ENCODE results near the gene UCHL5.

The UCHL5 gene

DNA sequence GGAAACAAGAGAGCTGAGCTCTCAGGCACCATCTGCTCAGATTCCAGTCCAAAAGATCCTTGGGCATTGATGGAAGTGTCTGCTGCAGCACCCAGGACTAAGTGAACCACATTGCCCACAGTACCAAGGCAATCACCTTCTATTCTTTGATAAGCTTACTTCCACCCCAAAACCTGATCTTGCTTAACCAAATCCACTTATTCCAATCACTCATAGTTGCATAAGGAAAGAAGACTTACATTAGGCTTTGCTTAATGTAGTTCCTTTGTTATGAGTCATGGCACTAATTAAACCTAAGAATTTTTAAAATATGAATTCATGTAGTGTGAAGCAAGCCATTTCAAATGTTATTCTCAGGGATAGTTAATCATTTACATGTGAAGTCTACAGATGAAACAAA is 84.5 kb downstream of the UCHL5 start:
- no peak overlapping the region for H3K27ac ChIP-seq
- no peak overlapping the region for H3K4me3 ChIP-seq (ENCODE audit: low read depth in 1 of 2, low read length in 1 of 2)

DNA sequence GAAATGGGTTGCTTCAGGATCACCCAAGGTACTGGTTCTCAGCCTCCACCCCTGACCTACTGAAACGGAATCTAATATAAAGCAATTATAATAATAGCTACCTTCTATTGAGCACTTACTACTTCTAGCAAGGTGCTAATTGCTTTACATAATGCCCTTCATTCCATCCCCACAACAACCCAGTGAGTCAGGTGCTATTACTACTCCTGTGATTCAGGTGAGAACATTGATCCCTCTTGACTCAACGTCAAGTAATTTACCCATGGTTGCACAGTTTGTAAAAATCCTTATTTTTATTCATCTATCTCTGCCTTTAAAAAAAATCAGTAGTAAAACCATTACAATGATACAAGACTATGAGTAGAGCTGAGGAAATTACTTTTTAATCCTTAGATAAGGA is 85.2 kb downstream of the UCHL5 start:
- TF ChIP-seq, protein P1, sequence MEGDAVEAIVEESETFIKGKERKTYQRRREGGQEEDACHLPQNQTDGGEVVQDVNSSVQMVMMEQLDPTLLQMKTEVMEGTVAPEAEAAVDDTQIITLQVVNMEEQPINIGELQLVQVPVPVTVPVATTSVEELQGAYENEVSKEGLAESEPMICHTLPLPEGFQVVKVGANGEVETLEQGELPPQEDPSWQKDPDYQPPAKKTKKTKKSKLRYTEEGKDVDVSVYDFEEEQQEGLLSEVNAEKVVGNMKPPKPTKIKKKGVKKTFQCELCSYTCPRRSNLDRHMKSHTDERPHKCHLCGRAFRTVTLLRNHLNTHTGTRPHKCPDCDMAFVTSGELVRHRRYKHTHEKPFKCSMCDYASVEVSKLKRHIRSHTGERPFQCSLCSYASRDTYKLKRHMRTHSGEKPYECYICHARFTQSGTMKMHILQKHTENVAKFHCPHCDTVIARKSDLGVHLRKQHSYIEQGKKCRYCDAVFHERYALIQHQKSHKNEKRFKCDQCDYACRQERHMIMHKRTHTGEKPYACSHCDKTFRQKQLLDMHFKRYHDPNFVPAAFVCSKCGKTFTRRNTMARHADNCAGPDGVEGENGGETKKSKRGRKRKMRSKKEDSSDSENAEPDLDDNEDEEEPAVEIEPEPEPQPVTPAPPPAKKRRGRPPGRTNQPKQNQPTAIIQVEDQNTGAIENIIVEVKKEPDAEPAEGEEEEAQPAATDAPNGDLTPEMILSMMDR (IDR thresholded peaks at IDR 0.05): no peak

More for the DNA sequence above, 84.5 kb downstream of the UCHL5 start:
- TF ChIP-seq, protein P1 (IDR thresholded peaks at IDR 0.05): no peak
- H3K36me3 ChIP-seq: no peaks in the 10 kb centered on the region
- H3K27me3 ChIP-seq: no peaks in the 10 kb centered on the region
- H3K9me3 ChIP-seq: no peaks in the 10 kb centered on the region
- H3K4me1 ChIP-seq (ENCODE audit: control insufficient read depth in 1 of 2, insufficient read depth in 1 of 2, low read depth in 1 of 2, low read length in 1 of 2): no peaks in the 10 kb centered on the region

DNA sequence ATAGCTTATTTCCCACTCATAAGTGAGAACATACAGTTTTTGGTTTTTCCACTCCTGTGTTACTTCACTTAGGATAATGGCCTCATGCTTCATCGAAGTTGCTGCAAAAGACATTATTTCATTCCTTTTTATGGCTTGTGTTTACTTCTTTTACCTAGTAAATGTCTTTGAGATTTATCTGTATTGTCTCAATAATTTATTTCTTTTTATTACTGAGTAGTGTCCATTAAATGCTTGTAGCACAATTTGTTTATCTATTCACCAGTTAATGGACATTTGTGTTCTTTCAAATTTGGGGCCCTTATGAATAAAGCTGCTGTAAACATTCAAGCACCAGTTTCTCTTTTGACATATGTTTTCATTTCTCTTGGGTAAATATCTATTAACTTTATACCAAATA is 86.0 kb downstream of the UCHL5 start:
- Histone ChIP-seq H3K27me3 (no peaks in the 10 kb centered on the region), H3K27ac (no peak overlapping the region), H3K36me3 (no peaks in the 10 kb centered on the region), H3K9me3 (no peaks in the 10 kb centered on the region), H3K4me3 (ENCODE audit: low read depth in 1 of 2, low read length in 1 of 2) (no peak overlapping the region), H3K4me1 (ENCODE audit: control insufficient read depth in 1 of 2, insufficient read depth in 1 of 2, low read depth in 1 of 2, low read length in 1 of 2) (no peaks in the 10 kb centered on the region)
- TF ChIP-seq, protein P1 (IDR thresholded peaks at IDR 0.05): no peak

More for the DNA sequence above, 85.2 kb downstream of the UCHL5 start:
- Histone ChIP-seq H3K36me3 (no peaks in the 10 kb centered on the region), H3K9me3 (no peaks in the 10 kb centered on the region), H3K4me1 (ENCODE audit: control insufficient read depth in 1 of 2, insufficient read depth in 1 of 2, low read depth in 1 of 2, low read length in 1 of 2) (no peaks in the 10 kb centered on the region), H3K27me3 (no peaks in the 10 kb centered on the region), H3K4me3 (ENCODE audit: low read depth in 1 of 2, low read length in 1 of 2) (no peak overlapping the region), H3K27ac (no peak overlapping the region)

DNA sequence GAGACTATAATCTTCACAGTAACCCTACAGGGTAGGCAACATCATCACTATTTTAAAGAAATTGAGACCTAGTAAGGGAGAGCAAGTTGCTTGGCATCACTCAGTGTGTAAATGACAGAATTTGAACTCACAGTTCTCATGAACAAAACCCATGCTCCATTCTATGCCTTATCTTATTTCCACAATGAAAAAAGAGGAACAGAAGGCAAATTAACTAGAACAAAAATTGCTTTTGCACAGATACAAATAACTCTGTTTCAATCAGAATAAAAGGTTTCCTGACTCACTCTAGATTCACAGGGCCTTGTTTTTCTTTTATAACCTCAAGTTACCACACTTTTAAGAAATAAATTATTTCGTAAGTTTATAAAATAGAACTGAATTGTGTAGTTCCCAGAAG is 90.1 kb downstream of the UCHL5 start:
- Histone ChIP-seq H3K27me3 (no peaks in the 10 kb centered on the region), H3K4me3 (ENCODE audit: low read depth in 1 of 2, low read length in 1 of 2) (no peak overlapping the region), H3K9me3 (no peaks in the 10 kb centered on the region), H3K4me1 (ENCODE audit: control insufficient read depth in 1 of 2, insufficient read depth in 1 of 2, low read depth in 1 of 2, low read length in 1 of 2) (no peaks in the 10 kb centered on the region), H3K27ac (no peak overlapping the region), H3K36me3 (no peaks in the 10 kb centered on the region)
- TF ChIP-seq, protein P1 (IDR thresholded peaks at IDR 0.05): no peak

DNA sequence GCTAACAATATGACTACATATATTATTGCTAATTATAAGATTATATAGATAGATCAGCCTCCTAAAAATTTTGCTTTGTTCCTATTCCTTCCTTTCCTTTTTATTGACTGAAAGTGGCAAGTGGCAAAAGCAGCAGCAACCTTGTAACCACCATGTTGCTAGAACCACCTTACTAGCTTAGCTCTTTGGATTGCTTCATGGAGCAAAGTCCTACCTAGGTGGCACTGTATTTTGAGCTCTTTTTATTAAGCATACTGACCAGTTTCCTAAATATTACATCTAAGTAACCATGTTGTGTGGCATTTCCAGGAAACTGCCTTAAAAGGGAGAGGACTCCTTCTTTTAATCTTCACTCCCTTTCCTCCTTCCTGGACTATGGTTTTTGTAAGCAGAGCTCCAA is 90.8 kb downstream of the UCHL5 start:
- Histone ChIP-seq H3K9me3 (no peaks in the 10 kb centered on the region), H3K36me3 (no peaks in the 10 kb centered on the region), H3K4me3 (ENCODE audit: low read depth in 1 of 2, low read length in 1 of 2) (no peak overlapping the region), H3K27me3 (no peaks in the 10 kb centered on the region), H3K4me1 (ENCODE audit: control insufficient read depth in 1 of 2, insufficient read depth in 1 of 2, low read depth in 1 of 2, low read length in 1 of 2) (no peaks in the 10 kb centered on the region), H3K27ac (no peak overlapping the region)
- TF ChIP-seq, protein P1 (IDR thresholded peaks at IDR 0.05): no peak

DNA sequence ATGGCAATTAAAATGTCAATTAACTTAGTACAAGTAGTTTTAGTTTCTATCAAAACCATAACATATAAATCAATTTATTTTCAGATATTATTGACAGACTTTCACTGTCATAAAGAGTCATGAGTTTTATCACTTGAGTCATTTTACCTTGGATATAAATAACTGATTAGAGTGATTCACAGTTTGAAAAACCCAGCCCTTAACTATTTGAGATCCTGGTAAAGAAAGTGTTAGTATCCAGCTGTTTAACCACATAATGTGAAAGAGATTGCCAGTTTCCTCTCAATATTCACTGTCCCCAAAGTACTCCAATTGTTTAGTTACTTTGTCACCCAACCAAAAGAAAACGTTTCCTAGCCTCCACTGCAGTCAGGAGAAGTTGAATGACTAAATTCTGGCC is 91.3 kb downstream of the UCHL5 start:
- H3K4me3 ChIP-seq (ENCODE audit: low read depth in 1 of 2, low read length in 1 of 2): no peak overlapping the region
- H3K36me3 ChIP-seq: no peaks in the 10 kb centered on the region
- no peaks in the 10 kb centered on the region for H3K4me1 ChIP-seq (ENCODE audit: control insufficient read depth in 1 of 2, insufficient read depth in 1 of 2, low read depth in 1 of 2, low read length in 1 of 2)
- H3K9me3 ChIP-seq: no peaks in the 10 kb centered on the region
- peak overlapping the region; percentile 48 for H3K27ac ChIP-seq
- TF ChIP-seq, protein P1 (IDR thresholded peaks at IDR 0.05): no peak
- H3K27me3 ChIP-seq: no peaks in the 10 kb centered on the region

Data from neutrophil (primary cell).